Liver (tissue), 9 donors: Measurements from ENCODE around the gene KLF5. TPM values are rescaled to one million over a fixed set of nuclear protein-coding genes. Genes with fewer than 3 reads are reported as not detected.

Source experiments
- DNase-seq: peaks from one replicate; pipeline ENCODE4 v3.0.0-alpha.2; 2017; ENCODE audit warnings: low spot score
- H3K27ac ChIP-seq, 2 donors: one replicate each; pipeline ENCODE4 v1.7.0; 2013; ENCODE audit warnings: inconsistent platforms in 2 of 2, low read length in 2 of 2, control low read depth in 1 of 2, low read depth in 1 of 2, mild to moderate bottlenecking in 1 of 2
- H3K27me3 ChIP-seq, 4 donors: one replicate each; pipeline versions ENCODE4 v1.6.1 to v1.7.0; 2013; ENCODE audit warnings: low read length in 3 of 4, inconsistent platforms in 1 of 4, mild to moderate bottlenecking in 1 of 4, moderate library complexity in 1 of 4; ENCODE audit not compliant: control insufficient read depth in 4 of 4, insufficient read depth in 4 of 4
- H3K36me3 ChIP-seq, 4 donors: one replicate each; pipeline versions ENCODE4 v1.6.1 to v1.7.0; 2013; ENCODE audit warnings: low read length in 3 of 4, mild to moderate bottlenecking in 3 of 4, low read depth in 1 of 4, moderate library complexity in 1 of 4; ENCODE audit not compliant: control insufficient read depth in 4 of 4, insufficient read depth in 3 of 4
- H3K4me1 ChIP-seq, 4 donors: one replicate each; pipeline versions ENCODE4 v1.6.1 to v1.7.0; 2013; ENCODE audit warnings: low read length in 3 of 4, mild to moderate bottlenecking in 3 of 4, moderate library complexity in 1 of 4; ENCODE audit not compliant: control insufficient read depth in 4 of 4, insufficient read depth in 4 of 4
- H3K4me3 ChIP-seq, 3 donors: one replicate each; pipeline versions ENCODE4 v1.6.1 to v1.7.0; 2013; ENCODE audit warnings: low read length in 3 of 3, control low read depth in 1 of 3, low read depth in 1 of 3, mild to moderate bottlenecking in 1 of 3
- H3K9ac ChIP-seq, 2 donors: one replicate each; pipeline ENCODE4 v1.7.0; 2013; ENCODE audit warnings: low read length in 2 of 2, mild to moderate bottlenecking in 2 of 2, moderate library complexity in 2 of 2, control low read depth in 1 of 2, low read depth in 1 of 2
- H3K9me3 ChIP-seq, 4 donors: one replicate each; pipeline versions ENCODE4 v1.6.1 to v1.7.0; 2013; ENCODE audit warnings: low read length in 3 of 4; ENCODE audit not compliant: control insufficient read depth in 4 of 4
- EGR1 ChIP-seq, 2 donors: IDR thresholded peaks; 2 replicates each; pipeline ENCODE4 v1.6.1; 2016 to 2018; ENCODE audit warnings: antibody characterized with exemption in 2 of 2, low read depth in 2 of 2
- FOXA1 ChIP-seq: IDR thresholded peaks from 2 replicates; pipeline ENCODE4 v1.6.1; 2016; ENCODE audit warnings: antibody characterized with exemption
- FOXA2 ChIP-seq: IDR thresholded peaks from 2 replicates; pipeline ENCODE4 v1.6.1; 2016; ENCODE audit warnings: antibody characterized with exemption
- HNF4A ChIP-seq, 2 donors: conservative IDR thresholded peaks; 2 replicates each; pipeline ENCODE4 v1.6.1; 2016; ENCODE audit warnings: antibody characterized with exemption in 2 of 2, mild to moderate bottlenecking in 2 of 2
- HNF4G ChIP-seq: IDR thresholded peaks from 2 replicates; pipeline ENCODE4 v1.6.1; 2016; ENCODE audit warnings: antibody characterized with exemption
- JUND ChIP-seq, 2 donors: IDR thresholded peaks; 2 replicates each; pipeline ENCODE4 v1.6.1; 2016; ENCODE audit warnings: antibody characterized with exemption in 2 of 2
- NR2F2 ChIP-seq: IDR thresholded peaks from 2 replicates; pipeline ENCODE4 v1.6.1; 2016; ENCODE audit warnings: antibody characterized with exemption
- RAD21 ChIP-seq, 2 donors: IDR thresholded peaks; 2 replicates each; pipeline ENCODE4 v1.6.1; 2016; ENCODE audit warnings: antibody characterized with exemption in 2 of 2, mild to moderate bottlenecking in 2 of 2
- RXRA ChIP-seq, 2 donors: IDR thresholded peaks; 2 replicates each; pipeline ENCODE4 v1.6.1; 2017 to 2018; ENCODE audit warnings: antibody characterized with exemption in 2 of 2, mild to moderate bottlenecking in 1 of 2
- SP1 ChIP-seq: IDR thresholded peaks from 2 replicates; pipeline ENCODE4 v1.6.1; 2018; ENCODE audit warnings: antibody characterized with exemption, mild to moderate bottlenecking
- TAF1 ChIP-seq: conservative IDR thresholded peaks from 2 replicates; pipeline ENCODE4 v1.6.1; 2016; ENCODE audit warnings: antibody characterized with exemption, mild to moderate bottlenecking
- YY1 ChIP-seq: IDR thresholded peaks from 2 replicates; pipeline ENCODE4 v1.6.1; 2016; ENCODE audit warnings: antibody characterized with exemption, mild to moderate bottlenecking
- WGBS: extraction: QIAGEN DNeasy Blood & Tissue Kit; methylation state at CpG from one replicate; pipeline ENCODE4 v1.1.7; 2013; 5-methylcytosine and 5-hydroxymethylcytosine counted together
- polyA plus RNA-seq, 2 donors: library from polyadenylated mRNA; stranded (reverse) in 1 of 2; unstranded in 1 of 2; fragments of 200-250 nt in 1 of 2; fragments of >200 nt in 1 of 2; fragmentation: Nextera tagmentation in 1 of 2; extraction: Ambion mirVana in 1 of 2; gene quantifications; one replicate each; pipeline versions ENCODE4 v1.2.1 to v1.2.3, GENCODE V29; 2013 to 2015
- total RNA-seq, 2 donors: library from RNA; depleted of rRNA; stranded (reverse); fragments of >200 nt; gene quantifications; one replicate each; pipeline ENCODE4 v1.2.3, GENCODE V29; 2014
- TF ChIP-seq, protein P1 (sequence below): IDR thresholded peaks from 2 replicates; pipeline ENCODE4 v1.6.1; 2016; ENCODE audit warnings: antibody characterized with exemption
- TF ChIP-seq, protein P2 (sequence below): IDR thresholded peaks from 2 replicates; pipeline ENCODE4 v1.6.1; 2016; ENCODE audit warnings: antibody characterized with exemption
- TF ChIP-seq, protein P3 (sequence below): IDR thresholded peaks from 2 replicates; pipeline ENCODE4 v1.6.1; 2016; ENCODE audit warnings: antibody characterized with exemption
- TF ChIP-seq, protein P4 (sequence below): fragments of 150-350 bp; IDR thresholded peaks from 2 replicates; pipeline ENCODE4 v1.5.1; 2017; ENCODE audit warnings: improper control_type of control experiment, low read depth, low read length; ENCODE audit not compliant: missing input control
- donor health status: healthy.
- donor health status: healthy.
- donor health status: healthy.
- donor health status: healthy.
- donor health status: healthy.

The KLF5 gene
- total and polyA plus RNA-seq, 4 donors: 0.25 to 0.61 (median 0.36) TPM

DNA sequence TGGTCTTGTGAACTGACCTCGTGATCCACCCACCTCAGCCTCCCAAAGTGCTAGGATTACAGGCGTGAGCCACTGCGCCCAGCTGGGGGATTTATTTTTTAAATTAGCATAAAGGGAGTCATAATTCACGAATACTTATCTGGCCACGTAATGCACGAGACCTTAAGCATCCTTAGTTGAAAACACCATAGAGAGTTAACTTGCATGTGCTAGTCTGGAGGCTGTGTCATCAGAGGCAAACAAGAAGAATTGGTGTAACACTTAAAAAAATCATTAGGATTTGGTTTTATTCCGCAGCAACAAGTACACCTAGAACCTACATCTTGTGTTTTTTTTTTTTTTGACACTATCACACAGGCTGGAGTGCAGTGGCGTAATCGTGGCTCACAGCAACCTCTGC lies 19.1 kb downstream of the KLF5 start:
- TF ChIP-seq TAF1 (no peak), HNF4G (no peak)
- TF ChIP-seq, protein P1, sequence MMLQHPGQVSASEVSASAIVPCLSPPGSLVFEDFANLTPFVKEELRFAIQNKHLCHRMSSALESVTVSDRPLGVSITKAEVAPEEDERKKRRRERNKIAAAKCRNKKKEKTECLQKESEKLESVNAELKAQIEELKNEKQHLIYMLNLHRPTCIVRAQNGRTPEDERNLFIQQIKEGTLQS: no peak
- no peaks in the 10 kb centered on the region for H3K27me3 ChIP-seq
- WGBS: 90% methylated on average over 9 of the region's 9 CpGs
- no peak for DNase-seq
- no peaks in the 10 kb centered on the region for H3K9me3 ChIP-seq
- H3K4me1 ChIP-seq: no peaks in the 10 kb centered on the region
- H3K27ac ChIP-seq: no peak overlapping the region
- no peak overlapping the region for H3K4me3 ChIP-seq
- no peaks in the 10 kb centered on the region for H3K36me3 ChIP-seq
- no peak overlapping the region for H3K9ac ChIP-seq

DNA sequence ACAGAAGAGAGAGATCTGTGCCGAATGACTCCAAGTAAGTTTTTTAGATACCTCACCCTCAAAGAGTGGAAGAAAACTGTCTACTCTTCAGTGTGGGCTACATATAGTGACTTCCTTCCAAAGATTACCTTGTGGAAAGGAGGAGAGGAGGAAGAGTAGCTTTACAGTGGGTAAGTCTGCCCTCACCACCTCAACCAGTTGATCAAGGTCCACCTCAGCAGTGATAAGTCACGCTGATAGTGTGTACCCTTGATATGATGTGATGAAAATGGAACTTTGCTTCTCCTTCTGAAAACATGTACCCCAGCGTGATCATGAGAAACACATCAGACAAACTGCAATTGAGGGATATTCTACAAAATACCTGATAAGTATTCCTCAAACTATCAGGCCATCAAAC lies 20.6 kb downstream of the KLF5 start:
- no peak for DNase-seq
- Histone ChIP-seq H3K4me3 (no peak overlapping the region), H3K36me3 (no peaks in the 10 kb centered on the region), H3K9ac (no peak overlapping the region), H3K27ac (no peak overlapping the region), H3K27me3 (no peaks in the 10 kb centered on the region), H3K4me1 (no peaks in the 10 kb centered on the region), H3K9me3 (no peaks in the 10 kb centered on the region)
- 82% methylated on average over 3 of the region's 3 CpGs for WGBS
- no peak for TF ChIP-seq FOXA2
- no peak for TF ChIP-seq YY1
- TF ChIP-seq, protein P1: no peak
- no peak for TF ChIP-seq FOXA1
- TF ChIP-seq EGR1 (IDR thresholded peaks at IDR 0.05; ENCODE audit: low read depth in 2 of 2): no peak
- no peak for TF ChIP-seq JUND (IDR thresholded peaks at IDR 0.05)
- no peak for TF ChIP-seq HNF4A (conservative IDR thresholded peaks at IDR 0.05)
- TF ChIP-seq, protein P2, sequence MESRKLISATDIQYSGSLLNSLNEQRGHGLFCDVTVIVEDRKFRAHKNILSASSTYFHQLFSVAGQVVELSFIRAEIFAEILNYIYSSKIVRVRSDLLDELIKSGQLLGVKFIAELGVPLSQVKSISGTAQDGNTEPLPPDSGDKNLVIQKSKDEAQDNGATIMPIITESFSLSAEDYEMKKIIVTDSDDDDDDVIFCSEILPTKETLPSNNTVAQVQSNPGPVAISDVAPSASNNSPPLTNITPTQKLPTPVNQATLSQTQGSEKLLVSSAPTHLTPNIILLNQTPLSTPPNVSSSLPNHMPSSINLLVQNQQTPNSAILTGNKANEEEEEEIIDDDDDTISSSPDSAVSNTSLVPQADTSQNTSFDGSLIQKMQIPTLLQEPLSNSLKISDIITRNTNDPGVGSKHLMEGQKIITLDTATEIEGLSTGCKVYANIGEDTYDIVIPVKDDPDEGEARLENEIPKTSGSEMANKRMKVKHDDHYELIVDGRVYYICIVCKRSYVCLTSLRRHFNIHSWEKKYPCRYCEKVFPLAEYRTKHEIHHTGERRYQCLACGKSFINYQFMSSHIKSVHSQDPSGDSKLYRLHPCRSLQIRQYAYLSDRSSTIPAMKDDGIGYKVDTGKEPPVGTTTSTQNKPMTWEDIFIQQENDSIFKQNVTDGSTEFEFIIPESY: no peak
- TF ChIP-seq NR2F2: no peak
- TF ChIP-seq, protein P3, sequence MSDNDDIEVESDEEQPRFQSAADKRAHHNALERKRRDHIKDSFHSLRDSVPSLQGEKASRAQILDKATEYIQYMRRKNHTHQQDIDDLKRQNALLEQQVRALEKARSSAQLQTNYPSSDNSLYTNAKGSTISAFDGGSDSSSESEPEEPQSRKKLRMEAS: no peak
- TF ChIP-seq, protein P4, sequence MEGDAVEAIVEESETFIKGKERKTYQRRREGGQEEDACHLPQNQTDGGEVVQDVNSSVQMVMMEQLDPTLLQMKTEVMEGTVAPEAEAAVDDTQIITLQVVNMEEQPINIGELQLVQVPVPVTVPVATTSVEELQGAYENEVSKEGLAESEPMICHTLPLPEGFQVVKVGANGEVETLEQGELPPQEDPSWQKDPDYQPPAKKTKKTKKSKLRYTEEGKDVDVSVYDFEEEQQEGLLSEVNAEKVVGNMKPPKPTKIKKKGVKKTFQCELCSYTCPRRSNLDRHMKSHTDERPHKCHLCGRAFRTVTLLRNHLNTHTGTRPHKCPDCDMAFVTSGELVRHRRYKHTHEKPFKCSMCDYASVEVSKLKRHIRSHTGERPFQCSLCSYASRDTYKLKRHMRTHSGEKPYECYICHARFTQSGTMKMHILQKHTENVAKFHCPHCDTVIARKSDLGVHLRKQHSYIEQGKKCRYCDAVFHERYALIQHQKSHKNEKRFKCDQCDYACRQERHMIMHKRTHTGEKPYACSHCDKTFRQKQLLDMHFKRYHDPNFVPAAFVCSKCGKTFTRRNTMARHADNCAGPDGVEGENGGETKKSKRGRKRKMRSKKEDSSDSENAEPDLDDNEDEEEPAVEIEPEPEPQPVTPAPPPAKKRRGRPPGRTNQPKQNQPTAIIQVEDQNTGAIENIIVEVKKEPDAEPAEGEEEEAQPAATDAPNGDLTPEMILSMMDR: no peak
- TF ChIP-seq RXRA (IDR thresholded peaks at IDR 0.05): no peak
- TF ChIP-seq SP1: no peak
- no peak for TF ChIP-seq RAD21 (IDR thresholded peaks at IDR 0.05)
